MM.1S (cell line): ENCODE measurements around the gene CA5A.
"Not testable (repeated sequence)": the region's sequence is repeated elsewhere in the genome, so short reads cannot be mapped to it uniquely, and the experiment has no call there.

Source experiments
- EZH2phosphoT487 ChIP-seq: fragments of 300-600 bp; sonication (generic); IDR thresholded peaks from 2 replicates; pipeline ENCODE4 v1.6.1; 2018; ENCODE audit warnings: antibody characterized with exemption, low read length
- TF ChIP-seq, protein P1 (sequence below): fragments of 300-600 bp; sonication (generic); IDR thresholded peaks from 2 replicates; pipeline ENCODE4 v1.5.1; 2016; ENCODE audit warnings: antibody characterized with exemption, low read length, mixed read lengths

- TF ChIP-seq, protein P1, sequence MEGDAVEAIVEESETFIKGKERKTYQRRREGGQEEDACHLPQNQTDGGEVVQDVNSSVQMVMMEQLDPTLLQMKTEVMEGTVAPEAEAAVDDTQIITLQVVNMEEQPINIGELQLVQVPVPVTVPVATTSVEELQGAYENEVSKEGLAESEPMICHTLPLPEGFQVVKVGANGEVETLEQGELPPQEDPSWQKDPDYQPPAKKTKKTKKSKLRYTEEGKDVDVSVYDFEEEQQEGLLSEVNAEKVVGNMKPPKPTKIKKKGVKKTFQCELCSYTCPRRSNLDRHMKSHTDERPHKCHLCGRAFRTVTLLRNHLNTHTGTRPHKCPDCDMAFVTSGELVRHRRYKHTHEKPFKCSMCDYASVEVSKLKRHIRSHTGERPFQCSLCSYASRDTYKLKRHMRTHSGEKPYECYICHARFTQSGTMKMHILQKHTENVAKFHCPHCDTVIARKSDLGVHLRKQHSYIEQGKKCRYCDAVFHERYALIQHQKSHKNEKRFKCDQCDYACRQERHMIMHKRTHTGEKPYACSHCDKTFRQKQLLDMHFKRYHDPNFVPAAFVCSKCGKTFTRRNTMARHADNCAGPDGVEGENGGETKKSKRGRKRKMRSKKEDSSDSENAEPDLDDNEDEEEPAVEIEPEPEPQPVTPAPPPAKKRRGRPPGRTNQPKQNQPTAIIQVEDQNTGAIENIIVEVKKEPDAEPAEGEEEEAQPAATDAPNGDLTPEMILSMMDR = not testable (repeated sequence)
- TF ChIP-seq EZH2phosphoT487 = not testable (repeated sequence)
Observed at GRCh38 chr16:87904963-87905362, 31.4 kb downstream of the CA5A start.
